COR-L47 (cell line): ENCODE results near the gene TCF19.
"Not testable (repeated sequence)": the region's sequence is repeated elsewhere in the genome, so short reads cannot be mapped to it uniquely, and the experiment has no call there.

Experiments used
- DNase-seq: peaks from one replicate; lab custom pipeline; 2025; lab: John Stamatoyannopoulos, UW

TCF19 gene

GRCh38 chr6:31162463-31163165 is 4.2 kb downstream of the TCF19 start:
- DNase-seq: no peak

- no peak for DNase-seq
These were observed 5.5 kb downstream of the TCF19 start for GRCh38 chr6:31163922-31164321.

- not testable (repeated sequence) for DNase-seq
These were observed 6.2 kb downstream of the TCF19 start for GRCh38 chr6:31164475-31165063.

GRCh38 chr6:31165064-31165832 is 6.9 kb downstream of the TCF19 start:
- not testable (repeated sequence) for DNase-seq

- no peak for DNase-seq
These were observed 7.6 kb downstream of the TCF19 start for GRCh38 chr6:31165986-31166385.

- no peak for DNase-seq
These were observed 10.2 kb downstream of the TCF19 start for GRCh38 chr6:31168606-31169005.

- DNase-seq: no peak
These were observed 10.9 kb downstream of the TCF19 start for GRCh38 chr6:31169123-31169857.

- not testable (repeated sequence) for DNase-seq
These were observed 11.6 kb downstream of the TCF19 start for GRCh38 chr6:31169858-31170599.

GRCh38 chr6:31170600-31170881 is 12.2 kb downstream of the TCF19 start, which contains the start of gene POU5F1:
TSS of gene POU5F1 (minus strand) at chr6:31170682. CDS start at chr6:31170620, 62 bp downstream.
- DNase-seq: no peak

- DNase-seq: no peak
These were observed 12.7 kb downstream of the TCF19 start for GRCh38 chr6:31170987-31171671.

GRCh38 chr6:31171931-31172905 is 13.8 kb downstream of the TCF19 start:
- DNase-seq: no peak

GRCh38 chr6:31172973-31173384 is 14.6 kb downstream of the TCF19 start:
- no peak for DNase-seq

- DNase-seq: no peak
These were observed 15.0 kb downstream of the TCF19 start for GRCh38 chr6:31173406-31173805.

- DNase-seq: no peak
These were observed 16.0 kb downstream of the TCF19 start for GRCh38 chr6:31174378-31174777.

- DNase-seq: no peak
These were observed 17.6 kb downstream of the TCF19 start for GRCh38 chr6:31175971-31176370.

- DNase-seq: no peak
These were observed 20.0 kb downstream of the TCF19 start for GRCh38 chr6:31178143-31179041.

GRCh38 chr6:31179042-31179386 is 20.6 kb downstream of the TCF19 start:
- DNase-seq: no peak

GRCh38 chr6:31179896-31180295 is 21.5 kb downstream of the TCF19 start:
- no peak for DNase-seq

- no peak for DNase-seq
These were observed 22.1 kb downstream of the TCF19 start for GRCh38 chr6:31180500-31180899.
